ENCODE results near the gene LDLRAP1.
A peak's percentile ranks its signal among the peaks of the same experiment; 100 is the strongest.

DNA sequence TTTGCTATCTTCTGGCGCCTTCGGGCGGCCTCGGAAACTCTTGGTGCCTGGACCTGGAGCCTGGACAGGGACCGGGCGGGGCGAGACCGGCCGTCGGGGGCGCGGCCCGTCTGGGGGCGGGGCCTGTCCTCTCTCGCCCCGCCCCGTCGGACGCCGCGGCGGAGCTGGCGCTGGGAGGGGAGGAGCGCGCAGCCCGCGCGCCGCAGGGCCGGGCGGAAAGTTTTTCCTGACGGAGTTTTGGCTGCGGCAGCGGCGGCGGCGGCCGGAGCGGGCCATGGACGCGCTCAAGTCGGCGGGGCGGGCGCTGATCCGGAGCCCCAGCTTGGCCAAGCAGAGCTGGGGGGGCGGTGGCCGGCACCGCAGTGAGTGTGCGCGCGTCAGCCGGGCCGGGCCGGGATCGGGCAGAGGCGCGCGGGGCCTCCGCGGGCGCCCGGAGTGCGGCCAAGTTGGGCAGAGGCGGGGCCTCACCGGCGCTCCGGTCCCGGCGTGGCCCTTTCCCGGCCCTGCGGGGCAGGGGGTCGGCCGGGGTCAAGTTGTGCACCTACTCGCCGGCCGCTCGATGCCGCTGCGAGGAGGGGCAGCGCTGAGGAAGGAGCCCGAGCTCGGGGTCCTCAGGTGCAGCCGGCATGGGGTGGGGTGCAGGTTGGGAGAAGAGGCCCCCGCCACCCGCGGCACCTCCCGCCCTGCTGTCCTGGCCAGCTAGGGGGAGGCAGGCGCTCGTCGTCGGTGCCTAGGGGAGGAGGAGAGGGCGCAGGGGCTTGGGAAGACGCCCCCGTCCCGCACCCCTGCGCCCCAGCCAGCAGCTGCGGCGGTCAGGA is at the start of gene LDLRAP1:
- TF ChIP-seq, protein P1, sequence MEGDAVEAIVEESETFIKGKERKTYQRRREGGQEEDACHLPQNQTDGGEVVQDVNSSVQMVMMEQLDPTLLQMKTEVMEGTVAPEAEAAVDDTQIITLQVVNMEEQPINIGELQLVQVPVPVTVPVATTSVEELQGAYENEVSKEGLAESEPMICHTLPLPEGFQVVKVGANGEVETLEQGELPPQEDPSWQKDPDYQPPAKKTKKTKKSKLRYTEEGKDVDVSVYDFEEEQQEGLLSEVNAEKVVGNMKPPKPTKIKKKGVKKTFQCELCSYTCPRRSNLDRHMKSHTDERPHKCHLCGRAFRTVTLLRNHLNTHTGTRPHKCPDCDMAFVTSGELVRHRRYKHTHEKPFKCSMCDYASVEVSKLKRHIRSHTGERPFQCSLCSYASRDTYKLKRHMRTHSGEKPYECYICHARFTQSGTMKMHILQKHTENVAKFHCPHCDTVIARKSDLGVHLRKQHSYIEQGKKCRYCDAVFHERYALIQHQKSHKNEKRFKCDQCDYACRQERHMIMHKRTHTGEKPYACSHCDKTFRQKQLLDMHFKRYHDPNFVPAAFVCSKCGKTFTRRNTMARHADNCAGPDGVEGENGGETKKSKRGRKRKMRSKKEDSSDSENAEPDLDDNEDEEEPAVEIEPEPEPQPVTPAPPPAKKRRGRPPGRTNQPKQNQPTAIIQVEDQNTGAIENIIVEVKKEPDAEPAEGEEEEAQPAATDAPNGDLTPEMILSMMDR (IDR thresholded peaks at IDR 0.05): no peak
- peak; percentile 80 for TF ChIP-seq POLR2A (IDR thresholded peaks at IDR 0.05)
